MCF 10A (cell line): ENCODE data around the gene SFRP2. TPM values are rescaled to one million over a fixed set of nuclear protein-coding genes. Genes with fewer than 3 reads are reported as not detected.

Experiments
- BruUV-seq: library from RNA; stranded (reverse); fragments of 400-500 nt; replicated peaks from 2 replicates; lab custom pipeline; 2021; lab: Mats Ljungman, UMichigan
- CTCF ChIA-PET: fragments of 300-600 bp; sonication (Branson Sonifier 250); formaldehyde crosslinking; extraction: SDS; loops from one replicate; lab custom pipeline; 2021; ENCODE audit warnings: antibody characterized with exemption, inconsistent platforms; lab: Yijun Ruan, JAX
- POLR2A ChIA-PET: fragments of 300-600, 350-650 bp; sonication (Branson Sonifier 250); formaldehyde crosslinking; extraction: SDS; loops from one replicate; lab custom pipeline; 2020; ENCODE audit warnings: antibody characterized with exemption, inconsistent platforms; lab: Yijun Ruan, JAX
- DNase-seq: peaks from one replicate; pipeline ENCODE4 v3.0.0-alpha.2; 2018; ENCODE audit not compliant: unreplicated experiment
- H3K27ac Mint-ChIP-seq: one replicate; pipeline ENCODE4 v1.8.0; 2022; ENCODE audit warnings: mild to moderate bottlenecking, low read depth, mixed read lengths; ENCODE audit not compliant: unreplicated experiment
- H3K27me3 Mint-ChIP-seq: one replicate; pipeline ENCODE4 v1.8.0; 2022; ENCODE audit warnings: mixed read lengths; ENCODE audit not compliant: insufficient read depth, unreplicated experiment
- H3K36me3 Mint-ChIP-seq: one replicate; pipeline ENCODE4 v1.8.0; 2022; ENCODE audit warnings: mild to moderate bottlenecking, moderate library complexity, mixed read lengths; ENCODE audit not compliant: insufficient read depth, unreplicated experiment
- H3K4me1 Mint-ChIP-seq: one replicate; pipeline ENCODE4 v1.8.0; 2022; ENCODE audit warnings: mixed read lengths; ENCODE audit not compliant: insufficient read depth, unreplicated experiment
- H3K4me3 Mint-ChIP-seq: one replicate; pipeline ENCODE4 v1.8.0; 2022; ENCODE audit warnings: mild to moderate bottlenecking, moderate library complexity, mixed read lengths; ENCODE audit not compliant: unreplicated experiment
- H3K9me3 Mint-ChIP-seq: one replicate; pipeline ENCODE4 v1.8.0; 2022; ENCODE audit warnings: mixed read lengths; ENCODE audit not compliant: unreplicated experiment
- CTCF ChIP-seq: fragments of 200-600 bp; IDR thresholded peaks from one replicate; pipeline ENCODE4 v1.8.0; 2022; ENCODE audit warnings: antibody characterized with exemption, mild to moderate bottlenecking; ENCODE audit not compliant: unreplicated experiment
- intact Hi-C: fragments of 100-400 bp; cut with micrococcal nuclease; formaldehyde crosslinking; loops from 2 replicates; pipeline ENCODE4 v1.14.1; 2022
- total RNA-seq: library from RNA; stranded (reverse); gene quantifications from 2 replicates; pipeline ENCODE4 v1.2.3, GENCODE V29; 2022

The SFRP2 gene
- total RNA-seq, 1 experiment from 2014 or later: not detected

GRCh38 chr4:153757407-153757806 lies 31.5 kb downstream of the SFRP2 start:
- DNase-seq: no peak
- Mint-ChIP-seq H3K27ac (peak overlapping the region; percentile 71), H3K4me1 (no peaks in the 10 kb centered on the region), H3K4me3 (no peak overlapping the region), H3K27me3 (no peaks in the 10 kb centered on the region), H3K9me3 (peaks cover 7% of the 10 kb centered on the region), H3K36me3 (no peaks in the 10 kb centered on the region)
- intact Hi-C loops: no loop called here
- no TSS peak for BruUV-seq
- CTCF ChIA-PET: interaction anchor here (0.6 to 2.3 kb wide), 4 partner anchors 99 to 749 kb away, joined by 3 to 6 read pairs (median 3); no protein-coding TSS in a partner anchor
- TF ChIP-seq CTCF: no peak
- POLR2A ChIA-PET: interaction anchor here (0.6 kb wide), 1 partner anchor 125 kb away, joined by 3 read pairs; no protein-coding TSS in a partner anchor

- ChIA-PET CTCF (interaction anchor here (2.3 kb wide), 1 partner anchor 121 kb away, joined by 6 read pairs; no protein-coding TSS in a partner anchor), POLR2A (no interaction called here)
- intact Hi-C loops: no loop called here
- no peak for DNase-seq
- H3K9me3 Mint-ChIP-seq: peaks cover 7% of the 10 kb centered on the region
- no peaks in the 10 kb centered on the region for H3K36me3 Mint-ChIP-seq
- no peak for TF ChIP-seq CTCF
- H3K4me1 Mint-ChIP-seq: no peaks in the 10 kb centered on the region
- H3K27ac Mint-ChIP-seq: no peak overlapping the region
- BruUV-seq: no TSS peak
- no peak overlapping the region for H3K4me3 Mint-ChIP-seq
- H3K27me3 Mint-ChIP-seq: no peaks in the 10 kb centered on the region
Observed at GRCh38 chr4:153755186-153755585, 33.7 kb downstream of the SFRP2 start.

DNA sequence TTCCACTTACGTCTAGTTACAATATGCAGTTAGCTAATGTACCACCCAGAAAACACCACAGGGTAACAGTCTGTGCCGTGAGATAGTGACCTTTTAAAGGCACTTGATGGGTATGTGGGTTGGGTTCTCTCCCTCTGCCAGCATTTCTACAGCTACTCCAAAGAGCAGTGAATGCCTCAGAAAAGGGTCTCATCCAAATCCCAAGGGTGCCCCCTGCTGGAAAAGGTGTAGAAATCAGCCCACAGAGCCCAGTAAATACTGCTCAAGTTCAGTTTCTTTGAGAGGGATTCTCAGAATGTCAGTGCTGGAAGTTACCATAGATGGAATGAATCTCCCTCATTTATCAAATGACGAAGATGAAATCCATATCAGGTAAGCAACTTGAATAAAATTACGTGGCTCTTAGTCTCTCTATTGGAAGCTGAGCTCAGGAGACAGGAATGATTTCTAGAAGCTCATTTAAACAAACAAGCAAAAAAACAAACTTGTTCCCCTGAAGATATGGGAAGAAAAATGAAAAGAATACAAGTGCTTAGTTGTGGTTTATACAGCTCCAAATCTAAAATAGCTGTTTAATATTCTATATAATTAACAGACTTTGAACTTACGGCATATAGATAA lies 38.6 kb downstream of the SFRP2 start:
- POLR2A ChIA-PET: interaction anchor here (0.6 to 1.3 kb wide), 4 partner anchors 95 to 641 kb away, joined by 3 to 4 read pairs (median 4); no protein-coding TSS in a partner anchor
- Mint-ChIP-seq H3K36me3 (no peaks in the 10 kb centered on the region), H3K27ac (no peak overlapping the region), H3K27me3 (no peaks in the 10 kb centered on the region), H3K4me1 (peaks cover 16% of the 10 kb centered on the region), H3K9me3 (peaks cover 7% of the 10 kb centered on the region), H3K4me3 (no peak overlapping the region)
- TF ChIP-seq CTCF: peak; percentile 75
- DNase-seq: peak; percentile 97
- intact Hi-C loops: loop anchor here (1.0 to 5.0 kb wide), 5 partner anchors 98 to 608 kb away; no protein-coding TSS in a partner anchor
- CTCF ChIA-PET: interaction anchor here (0.6 to 6.7 kb wide), 50 partner anchors 9 to 615 kb away, joined by 3 to 175 read pairs (median 4); no protein-coding TSS in a partner anchor
- no TSS peak for BruUV-seq

- Mint-ChIP-seq H3K36me3 (no peaks in the 10 kb centered on the region), H3K27ac (peak overlapping the region; percentile 71), H3K4me3 (peak overlapping the region; percentile 43), H3K9me3 (no peaks in the 10 kb centered on the region), H3K4me1 (peaks cover 16% of the 10 kb centered on the region), H3K27me3 (no peaks in the 10 kb centered on the region)
- BruUV-seq: no TSS peak
- peak; percentile 92 for DNase-seq
- intact Hi-C loops: no loop called here
- CTCF ChIA-PET: interaction anchor here (0.6 to 6.7 kb wide), 13 partner anchors 15 to 466 kb away, joined by 3 to 175 read pairs (median 3); no protein-coding TSS in a partner anchor
- TF ChIP-seq CTCF: no peak
- POLR2A ChIA-PET: interaction anchor here (0.6 to 1.7 kb wide), 11 partner anchors 18 to 664 kb away, joined by 3 to 6 read pairs (median 4); no protein-coding TSS in a partner anchor
Observed at GRCh38 chr4:153748378-153748777, 40.5 kb downstream of the SFRP2 start.
